HS-27A (cell line): Measurements from ENCODE around the gene TGFBI.
A peak's percentile ranks its signal among the peaks of the same experiment; 100 is the strongest.

ENCODE experiments used
- DNase-seq: peaks from one replicate; pipeline ENCODE4 v3.0.0-alpha.2; 2012; ENCODE audit warnings: low read depth, missing footprints

The TGFBI gene

DNA sequence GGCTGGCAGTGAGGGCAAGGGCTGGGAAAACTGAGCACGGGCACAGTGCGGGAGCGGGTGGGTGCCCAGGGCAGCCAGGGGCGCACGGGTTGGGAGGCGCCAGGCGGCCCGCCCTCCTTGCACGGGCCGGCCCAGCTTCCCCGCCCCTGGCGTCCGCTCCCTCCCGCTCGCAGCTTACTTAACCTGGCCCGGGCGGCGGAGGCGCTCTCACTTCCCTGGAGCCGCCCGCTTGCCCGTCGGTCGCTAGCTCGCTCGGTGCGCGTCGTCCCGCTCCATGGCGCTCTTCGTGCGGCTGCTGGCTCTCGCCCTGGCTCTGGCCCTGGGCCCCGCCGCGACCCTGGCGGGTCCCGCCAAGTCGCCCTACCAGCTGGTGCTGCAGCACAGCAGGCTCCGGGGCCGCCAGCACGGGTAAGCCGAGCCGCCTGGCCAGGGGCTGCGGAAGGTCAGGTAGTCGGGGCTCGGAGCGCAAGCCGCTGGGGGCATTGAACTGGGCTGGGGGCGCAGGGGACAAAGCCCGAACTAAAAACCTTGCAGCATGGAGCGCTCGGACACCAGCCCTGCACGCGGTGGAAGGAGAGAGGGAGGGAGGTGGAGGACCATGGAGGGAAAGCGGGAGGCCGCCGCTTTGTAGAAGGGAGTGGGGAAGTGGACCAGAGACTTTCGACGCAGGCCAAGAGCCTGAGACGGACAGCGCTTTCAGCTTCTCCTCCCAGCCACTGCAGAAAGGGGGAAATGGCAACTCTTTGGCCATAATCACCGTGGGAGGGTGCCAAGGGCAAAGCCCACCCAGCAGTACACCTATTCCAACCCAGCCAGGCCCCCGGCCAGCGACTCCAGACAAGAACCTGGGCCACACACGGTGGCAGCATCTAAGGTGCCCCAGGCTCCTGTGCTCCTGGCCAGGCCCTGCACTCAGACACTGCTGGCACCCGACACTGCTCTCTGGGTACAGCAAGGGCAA is at the start of gene TGFBI:
Gene TGFBI, plus strand, starts transcription at position 207 of the 961 bp plus-strand sequence. Its CDS starts 68 bp downstream, at position 275.
- no peak for DNase-seq

DNA sequence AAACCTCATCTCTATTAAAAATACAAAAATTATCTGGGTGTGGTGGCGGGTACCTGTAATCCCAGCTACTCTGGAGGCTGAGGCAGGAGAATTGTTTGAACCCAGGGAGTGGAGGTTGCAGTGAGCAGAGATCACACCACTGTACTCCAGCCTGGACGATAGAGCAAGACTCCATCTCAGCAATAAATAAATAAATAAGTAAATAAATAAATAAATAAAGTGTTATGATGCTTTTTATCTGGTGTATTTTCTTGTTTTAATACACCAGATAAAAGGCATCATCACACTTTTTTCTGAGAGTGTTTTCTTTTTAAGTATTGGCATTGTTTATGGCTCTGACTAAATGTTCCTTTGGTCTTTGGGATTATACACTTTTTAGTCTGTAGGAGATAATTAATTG is 49.8 kb upstream of the TGFBI start:
- no peak for DNase-seq

DNA sequence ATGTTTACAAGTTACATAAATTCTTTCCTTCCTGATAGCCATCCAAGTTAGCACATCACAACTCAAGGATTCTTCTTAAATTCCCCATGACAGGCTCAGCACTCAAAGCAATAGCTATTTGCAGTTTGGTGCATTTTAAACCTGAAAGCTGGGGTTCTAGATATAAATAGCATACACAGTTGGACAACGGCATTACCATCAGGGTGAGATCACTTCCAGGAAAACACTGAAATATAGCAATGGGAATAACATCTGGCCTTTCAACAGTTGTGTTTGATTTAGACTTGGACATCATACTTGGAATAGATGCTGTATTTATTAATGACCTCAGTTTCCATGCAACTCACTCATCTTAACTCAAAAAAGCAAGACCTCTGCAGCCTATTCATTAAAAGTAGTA is 49.3 kb upstream of the TGFBI start:
- no peak for DNase-seq

- DNase-seq, result no peak
These were observed 48.2 kb upstream of the TGFBI start for GRCh38 chr5:135980620-135981019.

DNA sequence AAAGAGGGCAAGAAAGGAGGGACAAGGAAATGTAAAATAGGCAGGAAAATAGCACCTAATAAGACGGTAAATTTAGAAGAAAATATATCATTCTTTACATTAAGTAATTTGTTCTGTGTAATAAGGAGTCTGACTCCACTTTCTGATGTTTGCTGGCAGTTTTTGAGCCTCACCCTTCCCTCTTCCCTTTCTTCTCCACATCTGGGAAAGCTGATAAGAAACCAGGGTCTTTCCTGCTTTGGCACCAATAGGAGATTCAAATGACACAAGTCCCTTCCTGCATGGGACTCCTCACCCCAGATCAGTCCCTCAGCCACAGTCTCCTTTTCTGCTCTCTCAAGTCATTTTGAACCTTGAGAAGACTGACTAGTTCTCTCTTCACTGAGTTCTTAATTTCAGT is 42.8 kb upstream of the TGFBI start:
- no peak for DNase-seq

DNA sequence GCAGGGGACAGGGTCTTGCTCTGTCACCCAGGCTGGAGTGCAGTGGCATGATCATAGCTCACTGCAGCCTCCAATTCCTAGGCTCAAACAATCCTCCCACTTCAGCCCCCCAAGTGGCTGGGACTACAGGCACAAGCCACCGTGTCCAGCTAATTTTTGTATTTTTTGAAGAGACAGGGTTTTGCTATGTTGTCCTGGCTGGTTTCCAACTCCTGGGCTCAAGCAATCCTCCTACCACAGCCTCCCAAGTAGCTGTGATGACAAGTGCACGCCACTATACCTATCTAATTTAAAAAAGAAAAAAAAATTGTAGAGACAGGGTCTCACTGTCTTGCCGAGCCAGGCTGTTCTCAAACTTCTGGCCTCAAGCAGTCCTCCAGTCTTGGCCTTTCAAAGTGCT is 42.4 kb upstream of the TGFBI start:
- no peak for DNase-seq

DNA sequence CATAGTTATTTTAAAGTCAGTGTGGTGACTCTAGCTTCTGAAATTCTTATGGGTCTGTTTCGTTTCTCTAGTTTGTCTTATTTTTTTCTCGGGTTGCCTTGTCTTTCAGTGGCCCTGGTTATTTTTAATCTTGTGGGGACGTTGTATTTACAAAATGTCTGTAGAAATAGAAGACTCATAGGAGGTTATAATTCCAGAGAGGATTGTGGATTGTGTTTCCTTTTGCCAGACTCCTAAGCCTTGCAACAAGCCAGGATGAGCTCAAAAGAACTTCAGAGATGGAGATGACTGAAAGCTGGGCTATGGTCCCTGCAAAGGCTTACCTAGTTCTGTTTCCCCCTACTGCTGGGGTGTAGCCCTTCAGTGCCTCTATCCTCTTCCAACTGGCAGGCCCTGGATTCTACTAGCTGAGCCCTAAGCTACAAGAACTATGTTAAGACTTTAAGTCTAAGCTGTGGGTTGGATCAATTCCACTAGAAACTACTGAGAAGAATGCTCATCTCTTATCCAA is 41.8 kb upstream of the TGFBI start:
- no peak for DNase-seq

- DNase-seq, result no peak
These were observed 40.2 kb upstream of the TGFBI start for GRCh38 chr5:135988546-135988945.

GRCh38 chr5:135989686-135990085 is 39.1 kb upstream of the TGFBI start:
- no peak for DNase-seq

DNA sequence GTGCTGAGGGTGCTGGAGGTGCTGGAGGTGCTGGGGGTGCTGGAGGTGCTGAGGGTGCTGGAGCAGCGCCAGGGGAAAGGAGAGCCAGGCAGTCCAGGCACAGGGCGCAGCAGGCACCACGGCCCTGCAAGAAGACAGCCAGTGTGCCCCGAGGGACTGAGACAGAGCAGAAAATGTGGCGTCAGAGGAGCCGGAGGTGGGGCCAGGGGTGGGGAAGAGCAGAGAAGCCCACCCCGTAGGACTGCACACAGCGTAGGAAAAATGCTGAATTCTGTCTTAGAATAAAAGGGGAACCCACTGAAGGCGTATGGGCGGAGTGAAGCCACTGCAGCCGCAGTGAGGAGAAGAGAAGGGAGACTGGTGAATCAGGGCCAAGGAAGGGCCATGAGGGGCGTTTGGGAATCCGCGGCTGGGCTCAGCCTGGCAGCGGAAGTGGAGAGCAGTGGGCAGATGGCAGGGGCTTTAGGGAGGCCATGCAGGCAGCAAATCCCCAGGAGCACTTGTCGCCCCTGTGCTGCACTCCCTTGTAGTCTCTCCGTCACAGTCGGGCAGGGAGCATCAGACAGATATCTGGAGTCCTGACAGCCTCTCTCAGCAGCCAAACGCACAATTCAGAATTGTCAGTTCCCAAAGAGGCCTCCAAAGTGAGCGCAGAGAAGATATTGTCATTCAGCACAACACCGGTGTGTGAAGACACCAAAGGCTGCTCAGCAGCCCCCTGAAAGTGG is 38.1 kb upstream of the TGFBI start:
- no peak for DNase-seq

DNA sequence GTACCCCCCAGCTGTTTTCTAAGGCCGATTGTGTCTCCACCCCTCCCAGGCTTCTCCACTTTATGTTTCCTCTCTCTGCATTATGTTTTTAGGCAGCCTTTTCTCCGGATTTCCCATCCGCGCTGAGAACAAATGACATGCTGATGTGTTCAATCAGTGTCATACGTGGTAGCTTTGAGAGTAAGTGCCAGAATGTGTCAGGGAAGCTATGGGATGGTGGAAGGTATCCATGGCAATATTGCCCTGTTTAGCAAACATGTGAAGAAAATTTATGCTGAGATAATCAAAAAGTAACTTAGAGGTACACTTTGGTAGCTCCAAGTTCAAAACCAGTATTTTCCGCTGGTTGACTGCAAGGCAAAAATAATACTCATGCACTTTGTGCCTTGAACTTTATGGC is 37.4 kb upstream of the TGFBI start:
- no peak for DNase-seq

DNA sequence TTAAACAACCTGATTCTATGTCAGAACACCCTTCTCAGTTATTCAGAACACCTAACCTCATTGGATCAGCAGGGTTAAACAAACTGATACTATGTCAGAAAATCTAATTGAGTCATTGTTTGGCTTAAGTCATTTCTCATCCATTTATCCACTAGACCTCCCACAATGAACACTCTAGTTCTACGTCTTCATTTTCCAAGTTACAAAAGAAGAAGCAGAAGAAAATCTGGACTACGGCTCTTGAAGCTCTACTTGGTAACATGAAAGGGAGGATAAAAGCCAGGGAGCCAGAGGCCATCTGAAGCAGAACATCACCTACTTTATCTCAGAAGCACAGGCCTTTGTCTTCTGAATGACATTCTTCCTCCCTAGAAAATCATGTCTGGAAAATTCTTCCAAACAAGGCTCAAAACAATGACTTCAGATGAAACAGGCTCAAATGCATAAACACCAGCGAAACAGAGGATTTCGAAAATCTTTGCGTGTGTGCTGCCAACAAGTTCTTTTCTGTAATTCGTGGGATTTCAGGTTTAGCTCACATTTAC is 35.4 kb upstream of the TGFBI start:
- no peak for DNase-seq

GRCh38 chr5:135993880-135994636 is 34.7 kb upstream of the TGFBI start:
- DNase-seq, result no peak

GRCh38 chr5:135995976-135996375 is 32.8 kb upstream of the TGFBI start:
- DNase-seq, result no peak

GRCh38 chr5:135996611-135997010 is 32.2 kb upstream of the TGFBI start:
- no peak for DNase-seq

DNA sequence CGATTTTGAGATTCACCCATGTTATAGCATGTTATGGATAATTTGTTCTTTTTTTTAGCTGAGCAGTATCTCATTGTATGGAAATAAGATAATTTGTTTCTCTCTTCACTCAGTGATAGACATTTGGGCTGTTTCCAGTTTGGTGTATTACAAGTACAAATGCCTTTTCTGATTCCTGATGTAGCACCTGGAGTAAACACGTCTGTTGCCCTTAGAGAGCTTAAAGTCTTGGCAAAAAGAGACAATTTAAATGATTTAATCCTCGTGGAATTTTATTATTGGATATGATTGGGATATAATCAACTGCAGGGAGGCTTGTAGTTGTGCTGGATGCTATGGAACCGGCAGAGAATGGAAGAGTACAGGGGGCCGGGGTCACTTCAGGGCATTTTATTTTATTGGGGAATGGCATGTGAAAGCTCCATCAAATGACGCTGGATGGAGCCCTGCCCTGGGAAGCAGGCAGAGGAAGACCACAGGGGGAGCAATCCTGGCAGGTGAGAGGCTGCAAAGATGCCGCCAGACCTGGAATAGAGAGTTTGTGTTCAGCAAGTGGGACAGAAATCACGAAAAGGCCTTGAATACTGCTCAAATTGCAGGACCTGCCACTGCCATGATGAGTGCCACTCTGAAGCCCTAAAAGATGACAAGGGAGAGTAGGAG is 31.0 kb upstream of the TGFBI start:
- no peak for DNase-seq

DNA sequence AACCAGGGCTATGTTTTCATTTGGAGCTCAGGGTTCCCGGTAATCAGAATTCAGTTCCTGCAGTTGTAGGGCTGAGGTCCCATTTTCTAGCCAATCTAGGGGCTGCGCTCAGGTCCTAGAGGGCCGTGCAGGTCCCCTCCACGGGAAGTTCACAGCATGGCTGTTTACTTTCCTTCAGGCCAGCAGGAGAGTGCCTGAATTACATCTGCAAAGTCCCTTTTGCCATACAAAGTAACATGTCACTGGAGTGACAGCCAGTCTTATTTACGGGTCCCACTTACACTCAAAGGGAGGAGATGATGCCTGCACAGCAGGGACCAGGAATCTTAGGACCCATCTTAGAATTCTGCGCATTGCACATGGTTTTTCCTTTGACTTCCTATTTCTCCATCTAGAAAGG is 29.9 kb upstream of the TGFBI start:
- DNase-seq, result no peak

GRCh38 chr5:135999406-136000139 is 29.2 kb upstream of the TGFBI start:
- peak; percentile 74 for DNase-seq

- no peak for DNase-seq
These were observed 28.6 kb upstream of the TGFBI start for GRCh38 chr5:136000147-136000546.

GRCh38 chr5:136000932-136001331 is 27.9 kb upstream of the TGFBI start:
- no peak for DNase-seq
